G401 (cell line): ENCODE measurements around the gene SLC22A2. TPM values are rescaled to one million over a fixed set of nuclear protein-coding genes. Genes with fewer than 3 reads are reported as not detected.

Source experiments
- DNase-seq: peaks from one replicate; pipeline ENCODE4 v3.0.0-alpha.2; 2015; ENCODE audit warnings: low spot score
- in situ Hi-C: cut with HindIII; loops from 2 replicates; pipeline ENCODE4 v1.10.0; 2016; ENCODE audit warnings: low sequenced_read_pairs, mixed read lengths
- total RNA-seq: library from RNA; depleted of rRNA; stranded (reverse); fragments of >200 nt; shearing (Covaris generic); gene quantifications from 2 replicates; pipeline ENCODE4 v1.2.3, GENCODE V29; 2014

Gene SLC22A2
- total RNA-seq, 1 experiment from 2014 or later, result not detected

DNA sequence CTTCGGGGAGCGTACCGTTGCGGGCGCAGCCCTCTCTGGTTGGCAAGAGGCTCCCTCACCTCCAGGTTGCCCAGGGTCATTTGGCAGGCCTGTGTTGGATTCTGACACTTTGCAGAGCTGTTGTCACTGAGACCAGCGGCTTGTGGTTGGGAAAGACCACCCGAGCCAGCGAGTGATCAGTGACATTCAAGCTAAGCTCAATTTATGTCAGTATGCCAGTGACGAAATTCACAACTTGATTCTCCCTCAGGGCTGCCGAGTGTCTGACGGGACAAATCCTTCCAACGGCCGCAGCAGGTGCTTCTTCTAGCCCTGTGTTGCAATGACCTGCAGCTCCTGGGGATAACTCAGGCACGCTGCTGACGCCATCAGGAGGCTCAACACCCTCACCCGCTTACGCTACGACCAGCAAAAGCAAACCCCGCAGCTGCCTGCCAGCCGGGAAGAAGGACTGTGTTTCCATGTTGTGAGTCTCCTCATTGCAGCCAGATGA is 16.9 kb upstream of the SLC22A2 start:
- no peak for DNase-seq
- in situ Hi-C loops, result no loop called here

- DNase-seq, result peak; percentile 36
- in situ Hi-C loops, result no loop called here
Observed at GRCh38 chr6:160274871-160275510, 16.4 kb upstream of the SLC22A2 start.

GRCh38 chr6:160273750-160274149 is 15.1 kb upstream of the SLC22A2 start:
- in situ Hi-C loops, result no loop called here
- DNase-seq, result no peak

DNA sequence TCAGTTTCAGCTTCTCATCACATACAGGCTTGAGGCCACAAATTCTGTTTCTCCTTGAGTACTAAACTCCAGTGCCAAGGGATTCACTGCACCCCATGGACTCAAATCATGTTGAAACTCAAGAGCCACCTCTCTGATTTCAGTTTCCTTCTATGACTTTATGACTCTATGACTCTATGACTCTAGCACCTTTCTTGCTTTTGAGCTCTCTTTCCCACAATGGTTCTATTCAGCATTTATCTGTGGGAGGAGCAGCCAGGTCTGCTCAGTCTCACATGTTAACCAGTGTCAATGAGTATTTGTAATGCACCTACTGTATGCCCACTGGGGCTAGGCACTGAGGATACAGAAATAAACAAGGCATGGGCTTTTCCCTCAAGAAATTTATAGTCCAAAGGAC is 14.6 kb upstream of the SLC22A2 start:
- DNase-seq, result no peak
- in situ Hi-C loops, result no loop called here

- in situ Hi-C loops, result no loop called here
- DNase-seq, result no peak
Observed at GRCh38 chr6:160272707-160273106, 14.1 kb upstream of the SLC22A2 start.

GRCh38 chr6:160270347-160270746 is 11.7 kb upstream of the SLC22A2 start:
- no peak for DNase-seq
- in situ Hi-C loops, result no loop called here

DNA sequence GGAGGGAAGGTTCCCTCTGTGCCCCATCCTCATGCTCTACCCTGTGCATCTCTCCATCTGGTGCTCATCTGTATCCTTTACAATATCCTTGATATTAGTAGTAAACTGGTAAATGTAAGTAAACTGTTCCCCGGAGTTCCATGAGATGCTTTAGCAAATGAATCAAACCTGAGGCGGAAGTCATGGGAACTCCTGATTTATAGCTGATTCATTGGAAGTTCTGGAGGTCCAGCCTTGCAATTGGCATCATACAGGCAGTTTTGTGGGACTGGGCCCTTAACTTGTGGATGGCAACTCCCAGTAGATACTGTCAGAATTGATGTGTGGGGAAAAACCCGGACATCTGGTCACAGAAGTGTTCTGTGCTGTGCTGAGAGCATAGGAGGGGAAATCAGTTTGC is 11.2 kb upstream of the SLC22A2 start:
- in situ Hi-C loops, result no loop called here

GRCh38 chr6:160269023-160269521 is 10.5 kb upstream of the SLC22A2 start:
- in situ Hi-C loops, result no loop called here
- DNase-seq, result no peak

More for the DNA sequence above, 11.2 kb upstream of the SLC22A2 start:
- DNase-seq, result no peak

- in situ Hi-C loops, result no loop called here
- DNase-seq, result no peak
Observed at GRCh38 chr6:160267102-160267501, 8.5 kb upstream of the SLC22A2 start.

DNA sequence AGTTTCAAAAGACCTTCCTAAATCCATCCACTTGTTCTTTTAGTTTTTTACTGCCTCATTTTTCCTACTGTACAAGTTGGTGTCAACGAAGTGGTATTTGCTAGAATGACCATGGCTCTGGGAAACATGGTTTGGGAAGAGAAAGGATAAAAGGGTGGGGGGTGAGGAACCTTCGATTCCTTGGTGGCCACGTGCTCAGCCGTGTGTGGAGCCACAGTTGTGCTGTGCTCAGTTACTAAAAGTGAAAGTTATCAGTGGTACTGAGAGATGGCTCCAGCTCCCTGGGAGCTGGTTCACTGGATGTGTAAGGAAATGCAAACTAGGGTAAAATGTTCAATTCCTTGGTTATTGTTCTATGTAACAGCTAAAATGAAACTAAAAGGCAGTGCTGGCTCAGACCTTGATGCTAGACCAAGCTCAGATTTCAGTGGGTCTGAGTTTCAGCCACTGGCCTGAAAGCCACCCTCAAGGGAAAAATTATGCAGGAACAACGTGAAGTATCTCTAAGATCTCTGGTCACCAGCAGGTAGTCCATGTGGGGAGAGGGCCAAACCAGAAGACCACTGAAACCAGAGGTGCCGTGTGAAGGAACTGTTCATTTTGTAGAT is 7.4 kb upstream of the SLC22A2 start:
- in situ Hi-C loops, result no loop called here
- no peak for DNase-seq

- in situ Hi-C loops, result no loop called here
- no peak for DNase-seq
Observed at GRCh38 chr6:160264061-160264612, 5.5 kb upstream of the SLC22A2 start.

GRCh38 chr6:160263196-160263939 is 4.7 kb upstream of the SLC22A2 start:
- in situ Hi-C loops, result no loop called here

GRCh38 chr6:160261991-160262680 is 3.5 kb upstream of the SLC22A2 start:
- in situ Hi-C loops, result no loop called here
- no peak for DNase-seq

More at GRCh38 chr6:160263196-160263939, 4.7 kb upstream of the SLC22A2 start:
- DNase-seq, result no peak

GRCh38 chr6:160260803-160261450 is 2.3 kb upstream of the SLC22A2 start:
- DNase-seq, result no peak
- in situ Hi-C loops, result no loop called here

- in situ Hi-C loops, result no loop called here
- DNase-seq, result no peak
Observed at GRCh38 chr6:160260367-160260766, 1.7 kb upstream of the SLC22A2 start.

- in situ Hi-C loops, result no loop called here
- no peak for DNase-seq
Observed at GRCh38 chr6:160259598-160259997, 977 bp upstream of the SLC22A2 start.

GRCh38 chr6:160259143-160259425 is 463 bp upstream of the SLC22A2 start:
- in situ Hi-C loops, result no loop called here
- no peak for DNase-seq

- DNase-seq, result no peak
- in situ Hi-C loops, result no loop called here
Observed at GRCh38 chr6:160256445-160256844, 2.2 kb downstream of the SLC22A2 start.
